WERI-Rb-1 (cell line): ENCODE results near the gene HMG20A.

ENCODE experiments used
- DNase-seq: peaks from one replicate; pipeline ENCODE4 v3.0.0-alpha.2; 2020
- H3K27ac ChIP-seq: fragments of 250-450 bp; sonication (Bioruptor Pico); 2 replicates; pipeline ENCODE4 v1.5.1; 2020; ENCODE audit warnings: mild to moderate bottlenecking, moderate library complexity
- H3K27me3 ChIP-seq: fragments of 250-450 bp; sonication (Bioruptor Pico); 2 replicates; pipeline ENCODE4 v1.5.1; 2021; ENCODE audit warnings: mild to moderate bottlenecking, low read depth, moderate library complexity; ENCODE audit not compliant: insufficient read depth, severe bottlenecking
- H3K36me3 ChIP-seq: fragments of 250-450 bp; sonication (Bioruptor Pico); 2 replicates; pipeline ENCODE4 v1.5.1; 2020; ENCODE audit warnings: mild to moderate bottlenecking, moderate library complexity
- H3K4me3 ChIP-seq: 2 replicates; pipeline ENCODE4 v1.5.1; 2011; ENCODE audit warnings: low read depth, mild to moderate bottlenecking, control low read depth, low read length
- H3K9me3 ChIP-seq: fragments of 250-450 bp; sonication (Bioruptor Pico); 2 replicates; pipeline ENCODE4 v1.5.1; 2021; ENCODE audit warnings: mild to moderate bottlenecking, moderate library complexity; ENCODE audit not compliant: severe bottlenecking
- TF ChIP-seq, protein P1 (sequence below): IDR thresholded peaks from 2 replicates; pipeline ENCODE4 v1.5.1; 2011; ENCODE audit warnings: low read depth, mild to moderate bottlenecking, control low read depth, inconsistent platforms, low read length

HMG20A gene

GRCh38 chr15:77466521-77466920, 45.8 kb downstream of the HMG20A start:
- peaks cover 48% of the 10 kb centered on the region for H3K36me3 ChIP-seq

GRCh38 chr15:77468896-77469295, 48.2 kb downstream of the HMG20A start:
- TF ChIP-seq, protein P1, sequence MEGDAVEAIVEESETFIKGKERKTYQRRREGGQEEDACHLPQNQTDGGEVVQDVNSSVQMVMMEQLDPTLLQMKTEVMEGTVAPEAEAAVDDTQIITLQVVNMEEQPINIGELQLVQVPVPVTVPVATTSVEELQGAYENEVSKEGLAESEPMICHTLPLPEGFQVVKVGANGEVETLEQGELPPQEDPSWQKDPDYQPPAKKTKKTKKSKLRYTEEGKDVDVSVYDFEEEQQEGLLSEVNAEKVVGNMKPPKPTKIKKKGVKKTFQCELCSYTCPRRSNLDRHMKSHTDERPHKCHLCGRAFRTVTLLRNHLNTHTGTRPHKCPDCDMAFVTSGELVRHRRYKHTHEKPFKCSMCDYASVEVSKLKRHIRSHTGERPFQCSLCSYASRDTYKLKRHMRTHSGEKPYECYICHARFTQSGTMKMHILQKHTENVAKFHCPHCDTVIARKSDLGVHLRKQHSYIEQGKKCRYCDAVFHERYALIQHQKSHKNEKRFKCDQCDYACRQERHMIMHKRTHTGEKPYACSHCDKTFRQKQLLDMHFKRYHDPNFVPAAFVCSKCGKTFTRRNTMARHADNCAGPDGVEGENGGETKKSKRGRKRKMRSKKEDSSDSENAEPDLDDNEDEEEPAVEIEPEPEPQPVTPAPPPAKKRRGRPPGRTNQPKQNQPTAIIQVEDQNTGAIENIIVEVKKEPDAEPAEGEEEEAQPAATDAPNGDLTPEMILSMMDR: no peak
- H3K36me3 ChIP-seq: peaks cover 47% of the 10 kb centered on the region
- H3K9me3 ChIP-seq: no peaks in the 10 kb centered on the region
- H3K4me3 ChIP-seq: no peak overlapping the region
- no peaks in the 10 kb centered on the region for H3K27me3 ChIP-seq
- no peak for DNase-seq
- no peak overlapping the region for H3K27ac ChIP-seq

More at GRCh38 chr15:77466521-77466920, 45.8 kb downstream of the HMG20A start:
- Histone ChIP-seq H3K4me3 (no peak overlapping the region), H3K27me3 (no peaks in the 10 kb centered on the region), H3K9me3 (no peaks in the 10 kb centered on the region), H3K27ac (no peak overlapping the region)
- DNase-seq: no peak
- TF ChIP-seq, protein P1: no peak

GRCh38 chr15:77470235-77470634, 49.5 kb downstream of the HMG20A start:
- H3K9me3 ChIP-seq: no peaks in the 10 kb centered on the region
- H3K36me3 ChIP-seq: peaks cover 39% of the 10 kb centered on the region
- H3K27me3 ChIP-seq: no peaks in the 10 kb centered on the region
- no peak overlapping the region for H3K4me3 ChIP-seq
- TF ChIP-seq, protein P1: no peak
- no peak overlapping the region for H3K27ac ChIP-seq
- DNase-seq: no peak

DNA sequence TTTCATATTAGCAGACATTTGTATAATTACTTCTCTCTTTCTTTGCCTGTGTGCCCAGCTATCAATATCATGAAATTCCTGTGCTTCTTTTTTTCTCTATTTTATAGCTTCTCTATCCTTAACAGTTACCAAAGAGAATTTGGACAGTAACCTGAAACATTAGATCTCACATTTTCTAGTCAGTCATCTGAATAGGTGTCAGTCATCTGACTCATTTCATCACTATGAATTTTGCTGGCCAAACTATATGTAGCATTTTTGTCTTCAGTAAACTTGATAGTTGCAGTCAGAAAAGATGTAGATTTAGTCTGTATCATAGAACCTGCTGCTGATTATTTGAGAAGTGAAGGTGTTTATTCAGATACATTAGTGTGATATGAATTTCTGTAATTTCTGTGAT, 52.6 kb downstream of the HMG20A start:
- TF ChIP-seq, protein P1: no peak
- DNase-seq: no peak

GRCh38 chr15:77474310-77474988, 53.8 kb downstream of the HMG20A start:
- no peak overlapping the region for H3K27ac ChIP-seq
- H3K36me3 ChIP-seq: peaks cover 26% of the 10 kb centered on the region
- H3K4me3 ChIP-seq: no peak overlapping the region
- DNase-seq: no peak
- no peaks in the 10 kb centered on the region for H3K9me3 ChIP-seq
- no peaks in the 10 kb centered on the region for H3K27me3 ChIP-seq
- TF ChIP-seq, protein P1: no peak

More for the DNA sequence above, 52.6 kb downstream of the HMG20A start:
- Histone ChIP-seq H3K4me3 (no peak overlapping the region), H3K36me3 (peaks cover 22% of the 10 kb centered on the region), H3K27ac (no peak overlapping the region), H3K9me3 (no peaks in the 10 kb centered on the region), H3K27me3 (no peaks in the 10 kb centered on the region)

DNA sequence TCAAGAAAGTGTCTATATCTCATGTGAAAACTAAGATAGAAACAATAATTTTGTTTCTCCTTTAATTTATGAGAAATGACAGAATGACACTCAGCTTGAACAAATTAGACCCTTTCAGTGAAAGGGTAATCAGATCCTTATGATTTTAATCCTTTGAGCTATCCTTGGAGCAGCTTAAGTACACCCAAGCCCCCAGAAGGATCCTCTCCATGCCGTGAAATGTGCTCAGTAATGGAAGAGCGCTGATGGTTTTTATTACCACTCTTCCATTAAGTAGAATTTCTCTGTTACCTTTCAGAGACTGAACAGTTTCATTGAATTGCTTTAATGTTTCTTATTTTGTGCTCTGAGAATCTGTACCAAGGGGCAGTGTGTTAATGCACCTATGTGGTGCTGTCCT, 54.3 kb downstream of the HMG20A start:
- peaks cover 27% of the 10 kb centered on the region for H3K36me3 ChIP-seq
- no peak overlapping the region for H3K27ac ChIP-seq
- no peak overlapping the region for H3K4me3 ChIP-seq
- peak; percentile 29 for DNase-seq
- no peaks in the 10 kb centered on the region for H3K27me3 ChIP-seq
- TF ChIP-seq, protein P1: no peak
- no peaks in the 10 kb centered on the region for H3K9me3 ChIP-seq
